Measurements from ENCODE around the gene FBXO5. TPM values are rescaled to one million over a fixed set of nuclear protein-coding genes. Genes with fewer than 3 reads are reported as not detected.
"Not testable (repeated sequence)": the region's sequence is repeated elsewhere in the genome, so short reads cannot be mapped to it uniquely, and the experiment has no call there.

FBXO5 gene, protein sequence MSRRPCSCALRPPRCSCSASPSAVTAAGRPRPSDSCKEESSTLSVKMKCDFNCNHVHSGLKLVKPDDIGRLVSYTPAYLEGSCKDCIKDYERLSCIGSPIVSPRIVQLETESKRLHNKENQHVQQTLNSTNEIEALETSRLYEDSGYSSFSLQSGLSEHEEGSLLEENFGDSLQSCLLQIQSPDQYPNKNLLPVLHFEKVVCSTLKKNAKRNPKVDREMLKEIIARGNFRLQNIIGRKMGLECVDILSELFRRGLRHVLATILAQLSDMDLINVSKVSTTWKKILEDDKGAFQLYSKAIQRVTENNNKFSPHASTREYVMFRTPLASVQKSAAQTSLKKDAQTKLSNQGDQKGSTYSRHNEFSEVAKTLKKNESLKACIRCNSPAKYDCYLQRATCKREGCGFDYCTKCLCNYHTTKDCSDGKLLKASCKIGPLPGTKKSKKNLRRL
- 1 to 10 TPM; 3.5 to 4.6 TPM for total RNA-seq
- long read RNA-seq, donor 1, result 0 reads
- long read RNA-seq, donor 2, partial matches to known transcripts, result 0 of 5 reads
- long read RNA-seq, donor 2, other reads (novel, unspliced or antisense), result 0 of 5 reads

DNA sequence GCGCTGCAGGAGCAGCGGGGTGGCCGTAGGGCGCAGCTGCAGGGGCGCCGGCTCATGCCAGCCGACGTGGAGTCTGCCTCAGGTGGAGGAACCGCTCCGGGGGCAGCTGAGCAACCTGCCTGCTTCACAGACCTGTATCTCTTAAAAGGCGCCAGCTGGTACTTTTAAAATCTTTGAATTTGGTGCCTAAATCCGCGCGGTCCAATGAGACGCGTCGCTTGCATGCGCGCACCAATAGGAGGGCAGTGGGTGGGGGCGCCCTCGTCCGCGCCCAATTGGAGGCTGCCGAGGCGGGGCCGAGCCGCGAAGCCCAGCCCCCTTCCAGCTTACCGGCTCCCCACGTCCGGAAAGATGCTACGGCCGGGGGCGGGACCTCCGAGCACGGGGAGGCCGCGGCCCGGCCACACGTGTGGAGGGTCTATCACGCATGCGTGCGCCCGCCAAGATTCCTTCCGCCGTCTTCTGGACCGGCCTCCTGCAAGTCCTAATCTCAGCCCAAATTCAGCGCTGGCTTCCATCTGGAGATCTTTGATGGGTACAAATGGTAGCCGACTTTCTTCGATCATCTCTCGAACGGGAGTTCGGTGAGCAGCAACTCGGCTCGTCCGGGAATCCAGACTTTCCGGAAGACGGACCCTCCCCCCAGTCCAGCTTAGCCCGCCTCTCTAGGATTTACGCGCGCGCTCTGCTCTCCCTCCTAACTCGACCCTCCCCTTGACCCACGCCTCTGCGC lies at the start of gene FBXO5:
Gene FBXO5 (minus strand): TSS at position 138 of the 733 bp plus-strand sequence. CDS start 82 bp downstream, at position 56.
- peak; percentile 99 for DNase-seq (ENCODE audit: low spot score)
- intact Hi-C loops (cut with DNase I), result no loop called here

DNA sequence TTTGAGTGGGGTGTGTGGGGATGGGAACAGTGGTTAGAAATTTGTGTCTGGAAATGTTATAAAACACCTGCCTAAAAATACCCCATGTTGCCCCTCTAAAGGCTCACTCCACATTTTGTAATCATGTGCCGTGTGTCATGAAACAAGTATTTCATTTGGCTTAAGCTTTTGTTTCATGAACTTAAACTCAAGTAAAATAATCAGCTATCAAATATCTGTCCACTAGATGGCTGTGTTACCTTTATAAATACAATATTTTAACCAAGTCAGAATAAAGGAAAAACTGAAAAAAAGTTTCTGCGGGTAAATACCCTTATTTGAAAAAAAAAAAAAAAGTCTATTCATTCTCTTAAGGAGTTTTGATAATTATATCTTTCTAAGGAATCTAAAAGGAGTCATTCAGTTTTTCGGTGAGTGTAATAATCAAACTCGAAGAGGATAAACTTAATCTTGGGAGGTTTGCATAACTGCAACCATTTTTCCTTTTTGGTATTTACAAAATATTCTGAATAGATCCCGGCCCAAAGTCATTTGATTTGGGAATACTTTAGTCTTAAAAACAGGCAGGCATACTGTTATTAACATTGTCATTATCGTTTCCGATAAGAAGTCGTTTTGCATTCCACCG lies 49.5 kb upstream of the FBXO5 start:
- intact Hi-C loops (cut with DNase I), result no loop called here
- no peak for DNase-seq (ENCODE audit: low spot score)

DNA sequence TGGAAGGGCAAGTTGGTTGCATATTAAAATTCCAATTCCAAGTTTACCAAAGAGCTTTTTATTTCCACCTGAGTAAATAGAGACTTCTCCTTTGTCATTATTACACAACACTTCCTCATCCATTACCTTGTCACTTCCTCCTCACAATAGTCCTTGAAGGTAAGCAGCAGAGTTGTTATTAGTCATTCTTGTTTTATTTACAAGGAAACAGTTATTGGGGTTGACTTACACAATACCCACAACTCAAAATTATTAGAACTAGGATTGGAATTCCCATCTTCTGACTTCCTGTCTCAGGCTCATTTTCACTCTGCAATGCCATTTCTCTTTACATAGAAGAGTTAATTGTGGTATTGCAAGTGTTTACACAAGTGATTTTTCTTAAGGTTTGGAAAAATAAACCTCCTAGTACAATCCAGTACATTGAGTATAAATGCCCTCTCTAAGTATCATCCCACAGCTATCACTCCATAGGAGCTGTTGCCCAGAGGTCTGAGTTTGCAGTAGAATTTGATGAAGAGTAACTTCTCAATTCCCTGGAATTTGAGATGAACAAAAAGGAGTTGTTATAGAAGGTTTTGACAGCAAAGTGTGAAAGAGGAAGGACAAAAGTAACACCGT lies 48.6 kb upstream of the FBXO5 start:
- no peak for DNase-seq (ENCODE audit: low spot score)
- intact Hi-C loops (cut with DNase I), result no loop called here

DNA sequence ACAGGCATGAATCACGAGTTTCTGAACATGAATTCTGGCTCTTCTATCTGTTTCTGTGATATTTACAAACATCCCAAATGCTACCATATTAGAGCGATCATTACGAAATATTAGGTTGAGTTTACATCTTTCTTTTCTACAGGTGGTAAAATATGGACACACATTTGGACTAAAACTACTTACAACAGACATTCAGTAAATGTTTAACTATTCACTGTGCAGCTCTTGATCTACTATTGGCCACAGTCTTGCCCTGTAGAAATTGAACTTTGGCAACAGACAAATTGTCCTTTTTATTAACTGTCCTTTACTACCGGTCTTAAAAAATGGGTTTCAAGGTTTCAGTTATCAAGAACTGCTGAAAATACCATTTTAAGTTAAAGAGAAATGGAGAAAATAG lies 46.1 kb upstream of the FBXO5 start:
- DNase-seq (ENCODE audit: low spot score), result no peak
- intact Hi-C loops (cut with DNase I), result no loop called here

DNA sequence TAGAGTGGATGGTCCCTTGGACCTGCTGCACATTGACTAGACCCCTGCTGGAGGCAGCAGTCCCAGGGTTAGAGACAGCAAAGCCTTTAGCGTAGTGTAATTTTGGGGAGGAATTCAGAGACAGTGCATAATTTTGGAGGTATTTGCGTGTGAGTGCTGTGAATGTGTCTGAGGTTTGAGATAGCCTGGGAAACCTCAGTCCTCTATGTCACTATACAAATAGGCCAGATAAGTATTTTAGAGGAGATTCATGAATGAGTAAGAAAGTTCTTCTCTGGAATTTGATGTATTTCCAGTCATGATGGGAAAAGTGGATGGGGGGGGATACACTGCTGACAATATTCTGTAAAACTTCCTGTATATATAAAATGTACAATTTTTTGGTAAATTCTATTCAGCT lies 45.4 kb upstream of the FBXO5 start:
- intact Hi-C loops (cut with DNase I), result no loop called here
- no peak for DNase-seq (ENCODE audit: low spot score)

DNA sequence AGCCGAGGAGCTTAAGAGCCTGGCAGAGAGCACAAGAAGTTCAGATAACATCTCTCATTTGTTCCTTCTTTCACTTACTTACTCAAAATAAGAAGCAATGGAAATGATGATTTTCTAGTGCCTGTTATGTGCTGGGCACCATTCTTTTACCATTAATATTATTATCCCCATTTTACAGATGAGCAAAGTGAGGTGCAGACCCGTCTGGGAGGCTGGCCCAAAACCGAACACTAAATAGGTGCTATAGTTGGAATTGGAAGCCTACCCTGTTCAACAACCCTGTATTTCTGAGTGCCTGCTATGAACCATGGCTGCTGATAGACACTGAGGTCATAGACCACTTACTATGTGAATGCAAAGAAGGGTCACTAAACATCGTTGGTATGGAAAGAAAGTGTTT lies 44.6 kb upstream of the FBXO5 start:
- intact Hi-C loops (cut with DNase I), result no loop called here
- DNase-seq (ENCODE audit: low spot score), result no peak

DNA sequence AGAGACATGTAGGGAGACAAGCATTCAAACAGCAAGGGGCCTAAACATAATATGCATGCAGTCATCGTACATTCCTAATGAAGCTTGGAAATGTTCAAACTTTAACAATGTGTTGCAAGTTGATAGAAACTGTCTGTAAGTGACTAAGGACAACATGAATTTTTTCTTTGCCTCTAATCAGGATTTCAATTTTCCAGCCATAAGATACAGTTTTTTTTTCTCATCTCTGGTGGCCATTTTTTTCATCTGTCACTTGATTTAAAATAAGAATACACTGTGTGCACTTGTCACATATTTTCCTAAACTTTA lies 41.8 kb upstream of the FBXO5 start:
- DNase-seq (ENCODE audit: low spot score), result no peak
- intact Hi-C loops (cut with DNase I), result loop anchor here in 1 of 2 donors (5.0 kb wide), 1 partner anchor 177 kb away; no protein-coding TSS in a partner anchor

DNA sequence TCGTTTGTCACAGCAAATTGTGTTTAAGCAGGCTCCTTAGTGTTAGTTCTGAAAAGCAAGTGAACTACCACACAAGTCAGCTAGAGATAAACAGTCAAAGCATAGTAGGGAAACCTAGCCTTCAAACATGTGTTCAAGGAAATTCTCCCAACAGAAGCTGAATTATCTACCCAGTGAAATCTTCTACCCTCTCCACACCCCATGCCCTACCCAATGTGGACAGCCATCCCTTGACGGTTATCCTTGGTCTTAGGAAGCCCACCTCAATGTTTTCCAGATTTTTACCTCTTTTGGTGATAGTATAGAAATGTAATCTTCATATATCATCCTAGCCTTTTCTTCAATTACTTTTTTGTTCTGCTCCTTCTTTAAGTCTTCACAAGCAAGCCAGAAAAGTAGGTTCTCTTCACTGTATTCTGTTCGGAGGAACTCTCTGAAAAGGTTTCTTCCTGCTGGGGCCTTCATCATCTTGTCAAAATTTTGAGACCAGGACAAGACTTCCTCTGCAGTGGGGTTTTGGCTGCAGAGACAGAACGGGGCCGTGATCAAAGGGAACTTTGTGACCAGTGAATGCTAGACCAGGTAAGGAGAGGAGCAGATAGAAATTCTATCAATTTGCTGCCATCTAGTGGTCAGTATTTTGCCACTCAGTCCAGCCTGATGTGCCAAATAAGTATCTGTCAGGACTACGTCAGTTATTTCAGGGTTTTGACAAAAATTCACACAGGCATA lies 41.3 kb upstream of the FBXO5 start:
- no peak for DNase-seq (ENCODE audit: low spot score)
- intact Hi-C loops (cut with DNase I), result loop anchor here in 1 of 2 donors (5.0 kb wide), 1 partner anchor 177 kb away; no protein-coding TSS in a partner anchor

DNA sequence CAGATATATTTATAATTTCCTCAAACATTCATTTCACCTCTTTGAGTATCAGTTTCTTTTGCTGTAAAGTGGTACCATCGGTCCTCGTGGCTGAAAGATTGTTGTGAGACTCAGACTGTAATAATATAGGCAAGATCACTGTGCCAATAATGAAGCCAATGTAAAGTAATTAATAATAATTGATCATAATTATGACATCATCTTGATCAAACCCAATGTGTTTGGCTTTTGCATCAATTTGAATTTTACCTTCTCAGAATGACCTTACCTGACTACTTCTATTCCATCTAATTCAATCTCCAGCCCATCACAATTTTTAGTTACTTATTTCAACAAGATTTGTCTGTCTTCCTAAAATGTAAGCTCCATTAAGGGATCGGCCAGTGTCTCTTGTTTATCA lies 35.5 kb upstream of the FBXO5 start:
- DNase-seq (ENCODE audit: low spot score), result no peak
- intact Hi-C loops (cut with DNase I), result no loop called here

DNA sequence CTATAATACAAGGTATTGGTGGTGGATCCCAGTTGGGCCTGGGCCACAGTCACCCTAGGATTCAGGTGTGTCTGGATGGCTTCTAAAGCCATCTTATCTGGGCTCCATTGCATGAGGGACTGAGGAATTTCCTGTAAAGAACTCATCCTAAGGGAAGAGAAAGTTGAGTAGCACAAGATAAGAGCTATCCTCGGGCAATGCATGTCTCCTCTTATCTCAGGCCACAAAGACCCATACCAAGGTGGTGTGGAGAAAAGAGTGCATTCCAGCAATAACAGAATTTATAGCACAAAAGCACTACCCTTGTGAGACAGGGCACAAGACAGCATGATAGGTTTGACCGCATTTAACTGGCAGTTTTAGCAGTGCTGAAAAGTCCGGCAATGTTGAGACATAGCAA lies 34.0 kb upstream of the FBXO5 start:
- no peak for DNase-seq (ENCODE audit: low spot score)
- intact Hi-C loops (cut with DNase I), result no loop called here

DNA sequence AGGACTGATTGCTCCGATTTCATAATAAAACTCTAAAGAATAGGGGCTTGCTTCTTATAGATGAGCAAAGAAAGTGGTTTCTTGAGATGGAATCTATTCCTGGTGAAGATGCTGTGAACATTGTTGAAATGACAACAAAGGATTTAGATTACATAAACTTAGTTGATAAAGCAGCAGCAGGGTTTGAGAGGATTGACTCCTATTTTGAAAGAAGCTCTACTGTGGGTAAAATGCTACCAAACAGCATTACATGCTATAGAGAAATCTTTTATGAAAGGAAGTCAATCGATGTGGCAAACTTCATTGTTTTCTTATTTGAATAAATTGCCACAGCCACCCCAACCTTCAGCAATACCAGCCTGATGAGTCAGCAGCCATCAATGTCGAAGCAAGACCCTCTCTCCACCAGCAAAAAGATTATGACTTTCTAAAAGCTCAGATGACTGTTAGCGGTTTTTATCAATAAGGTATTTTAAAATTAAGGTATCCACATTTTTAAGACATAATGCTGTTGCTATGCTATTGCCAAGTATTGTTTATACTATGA lies 32.3 kb upstream of the FBXO5 start:
- intact Hi-C loops (cut with DNase I), result no loop called here
- no peak for DNase-seq (ENCODE audit: low spot score)

DNA sequence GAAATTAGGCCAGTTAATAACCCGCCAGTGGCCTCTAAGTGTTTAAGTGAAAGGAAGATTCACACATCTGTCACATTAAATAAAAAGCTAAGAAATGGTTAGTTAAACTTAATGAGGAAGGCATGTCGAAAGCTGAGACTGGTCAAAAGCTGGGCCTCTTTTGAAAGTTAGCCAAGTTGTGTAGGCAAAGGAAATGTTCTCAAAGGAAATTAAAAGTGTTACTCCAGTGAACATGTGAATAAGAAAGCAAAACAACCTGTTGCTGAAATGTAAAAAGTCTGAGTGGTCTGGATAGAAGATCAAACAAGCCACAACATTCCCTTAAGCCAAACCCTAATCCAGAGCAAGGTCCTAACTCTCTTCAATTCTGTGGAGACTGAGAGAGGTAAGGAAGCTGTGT lies 30.6 kb upstream of the FBXO5 start:
- DNase-seq (ENCODE audit: low spot score), result no peak
- intact Hi-C loops (cut with DNase I), result no loop called here

DNA sequence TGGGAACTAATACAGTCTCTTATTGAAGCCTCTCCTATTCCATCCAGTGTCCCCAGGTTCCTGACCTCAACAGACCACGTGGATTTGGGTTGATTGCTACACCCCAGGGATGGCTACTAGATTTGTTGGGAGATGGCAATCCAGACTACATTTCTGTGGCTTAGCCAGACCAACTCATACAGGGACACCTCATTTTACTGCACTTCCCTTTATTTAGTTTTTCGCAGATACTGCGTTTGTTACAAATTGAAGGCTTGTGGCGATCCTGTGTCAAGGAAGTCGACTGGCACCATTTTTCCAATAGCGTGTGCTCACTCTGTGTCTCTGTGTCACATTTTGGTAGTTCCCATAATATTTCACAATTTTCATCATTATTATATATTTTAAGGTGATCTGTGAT lies 30.0 kb upstream of the FBXO5 start:
- intact Hi-C loops (cut with DNase I), result no loop called here
- DNase-seq (ENCODE audit: low spot score), result no peak

DNA sequence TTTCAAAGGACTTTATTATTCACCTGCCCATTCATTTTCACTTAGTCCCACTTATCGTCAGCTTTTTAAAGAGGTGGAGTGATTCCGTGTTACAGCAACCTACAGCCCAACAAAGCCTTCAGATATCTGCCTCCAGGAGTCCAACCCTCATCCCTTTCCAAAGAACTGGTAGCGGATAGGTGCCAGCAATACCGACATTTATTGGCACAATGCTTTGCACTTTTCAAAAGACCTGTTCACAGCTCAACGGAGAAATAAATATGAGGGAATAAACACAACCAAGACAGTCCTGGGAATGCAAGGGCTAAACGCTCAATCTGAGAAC lies 20.5 kb upstream of the FBXO5 start:
- DNase-seq (ENCODE audit: low spot score), result no peak
- intact Hi-C loops (cut with DNase I), result no loop called here

DNA sequence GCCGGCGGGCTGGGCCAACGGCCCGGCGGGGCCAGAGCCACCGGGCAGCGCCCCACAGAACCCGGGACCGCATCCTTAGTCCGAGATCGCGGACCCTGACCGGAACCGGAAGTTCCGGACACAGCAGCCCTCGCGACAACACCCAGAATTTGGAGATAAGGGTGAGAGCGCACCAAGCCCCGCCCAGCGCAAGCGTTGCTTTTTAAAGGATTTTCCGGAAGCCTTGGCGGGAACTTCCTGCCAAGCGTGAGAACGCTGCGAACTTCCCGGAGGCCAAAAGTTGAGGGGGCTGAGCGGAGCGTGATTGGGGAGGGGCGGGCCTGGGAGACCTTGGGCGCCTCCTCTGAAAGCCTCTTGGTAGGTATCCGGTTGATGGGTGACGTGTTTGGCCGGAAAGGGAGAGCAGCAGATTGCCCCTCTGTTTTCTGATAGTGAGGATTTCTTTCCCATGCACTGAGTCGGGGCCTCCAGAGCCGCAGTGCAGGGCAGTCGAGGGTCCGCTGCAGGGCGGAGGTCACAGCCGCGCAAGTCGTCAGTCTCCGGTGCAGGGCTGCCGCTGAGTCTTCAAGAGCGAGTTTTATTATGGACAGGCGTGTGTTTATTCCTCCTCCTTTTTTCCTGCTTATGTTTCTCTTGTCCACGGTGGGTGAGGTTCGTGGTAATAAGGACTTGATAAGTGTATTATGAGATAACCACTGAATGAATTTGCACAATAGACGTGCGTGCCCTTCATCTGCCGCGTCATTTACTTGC lies 19.9 kb upstream of the FBXO5 start, which contains the start of gene MTRF1L:
Gene MTRF1L (minus strand): TSS at position 97 of the 753 bp plus-strand sequence. CDS start 24 bp downstream, at position 73.
- intact Hi-C loops (cut with DNase I), result no loop called here
- DNase-seq (ENCODE audit: low spot score), result peak; percentile 98

DNA sequence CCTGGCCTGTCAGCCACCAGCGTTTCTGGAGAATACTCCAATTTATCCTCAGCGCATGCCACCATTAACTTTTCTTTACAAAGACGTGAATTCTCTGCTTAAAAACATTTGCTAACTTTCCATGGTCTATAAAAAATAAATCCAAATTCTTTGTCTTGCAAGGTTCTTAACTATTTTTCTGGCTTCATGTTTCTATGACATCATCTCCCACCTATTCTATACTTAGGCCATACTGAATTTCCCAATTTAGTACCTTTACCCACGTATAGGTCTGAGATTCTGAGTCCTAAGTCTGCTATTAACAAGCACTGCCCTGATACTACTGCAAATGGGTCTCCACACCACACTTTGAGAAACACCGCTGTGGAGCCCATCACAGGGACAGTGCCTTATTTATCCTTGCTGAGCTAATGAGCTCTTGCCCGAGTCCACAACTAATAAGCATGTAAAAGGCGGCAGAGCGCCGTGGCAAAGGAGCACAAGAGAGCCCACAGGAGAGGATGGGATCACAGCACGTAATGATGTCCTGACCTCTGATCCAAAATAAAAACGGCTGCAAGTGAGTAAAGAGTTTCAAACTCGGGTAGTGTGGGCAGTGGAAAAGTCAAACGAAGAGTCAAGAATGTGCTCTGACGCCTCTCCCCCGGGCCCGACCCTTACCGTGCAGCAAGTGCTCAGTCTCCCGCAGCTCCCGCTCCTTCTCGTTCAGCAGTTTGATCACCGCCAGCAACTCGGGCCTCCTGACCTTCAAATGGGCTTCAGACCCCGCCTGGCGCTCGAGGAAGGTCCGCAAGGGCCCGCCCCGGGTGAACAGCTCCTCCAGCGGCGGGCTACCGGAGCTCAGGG lies 19.1 kb upstream of the FBXO5 start:
- intact Hi-C loops (cut with DNase I), result no loop called here
- peak; percentile 76 for DNase-seq (ENCODE audit: low spot score)

DNA sequence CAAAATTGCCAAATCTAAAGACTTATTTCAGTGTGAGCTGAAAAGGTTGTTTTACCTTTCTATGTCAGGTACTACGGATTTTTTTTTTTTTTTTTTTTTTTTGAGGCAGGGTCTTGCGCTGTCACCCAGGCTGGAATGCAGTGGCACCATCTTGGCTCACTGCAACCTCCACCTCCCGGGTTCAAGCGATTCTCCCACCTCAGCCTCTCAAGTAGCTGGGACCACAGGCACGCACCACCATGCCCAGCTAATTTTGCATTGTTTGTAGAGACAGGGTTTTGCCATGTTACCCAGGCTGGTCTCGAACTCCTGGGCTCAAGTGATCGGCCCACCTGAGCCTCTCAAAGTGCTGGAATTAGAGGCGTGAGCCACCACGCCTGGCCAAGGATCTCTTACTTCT lies 17.9 kb upstream of the FBXO5 start:
- DNase-seq (ENCODE audit: low spot score), result peak; percentile 38
- intact Hi-C loops (cut with DNase I), result not testable (repeated sequence)
